Cardiac muscle cell (in vitro differentiated cells and primary cell): Measurements from ENCODE around the gene MBP. TPM values are rescaled to one million over a fixed set of nuclear protein-coding genes. Genes with fewer than 3 reads are reported as not detected.
"Not testable (repeated sequence)": the region's sequence is repeated elsewhere in the genome, so short reads cannot be mapped to it uniquely, and the experiment has no call there.

Experiments used
- DNase-seq, 2 donors: peaks; one replicate each; pipeline versions ENCODE4 v3.0.0 to v3.0.0-alpha.2; 2010 to 2017; ENCODE audit warnings: low read depth in 1 of 2, low spot score in 1 of 2
- H3K27ac ChIP-seq: fragments of 200-600 bp; sonication (generic); 2 replicates; pipeline ENCODE4 v1.5.1; 2016
- H3K27me3 ChIP-seq: fragments of 200-600 bp; sonication (generic); 2 replicates; pipeline ENCODE4 v1.6.0; 2016; ENCODE audit warnings: control low read depth
- H3K36me3 ChIP-seq: fragments of 200-600 bp; sonication (generic); 2 replicates; pipeline ENCODE4 v1.5.1; 2016; ENCODE audit warnings: control low read depth
- H3K4me1 ChIP-seq: fragments of 200-600 bp; sonication (generic); 2 replicates; pipeline ENCODE4 v1.8.1; 2017; ENCODE audit warnings: low read depth, mild to moderate bottlenecking, mixed run types
- H3K4me3 ChIP-seq: fragments of 200-600 bp; sonication (generic); 2 replicates; pipeline ENCODE4 v1.5.1; 2016; ENCODE audit warnings: mild to moderate bottlenecking
- H3K9me3 ChIP-seq: fragments of 200-600 bp; sonication (generic); 2 replicates; pipeline ENCODE4 v1.5.1; 2017; ENCODE audit warnings: low read depth, mild to moderate bottlenecking, control low read depth
- polyA plus RNA-seq: library from polyadenylated mRNA; unstranded; fragments of >200 nt; fragmentation: Nextera tagmentation; extraction: Ambion mirVana; gene quantifications from 2 replicates; pipeline ENCODE4 v1.2.1, GENCODE V29; 2016
- total RNA-seq: library from RNA; depleted of rRNA; stranded (reverse); fragments of >200 nt; gene quantifications from 2 replicates; pipeline ENCODE4 v1.2.3, GENCODE V29; 2016
- TF ChIP-seq, protein P1 (sequence below): IDR thresholded peaks from 2 replicates; pipeline ENCODE4 v1.5.1; 2012; ENCODE audit warnings: low read depth, mild to moderate bottlenecking, low read length

MBP gene
- total and polyA plus RNA-seq, 2 experiments from 2014 or later = 0.32 to 0.42 TPM

DNA sequence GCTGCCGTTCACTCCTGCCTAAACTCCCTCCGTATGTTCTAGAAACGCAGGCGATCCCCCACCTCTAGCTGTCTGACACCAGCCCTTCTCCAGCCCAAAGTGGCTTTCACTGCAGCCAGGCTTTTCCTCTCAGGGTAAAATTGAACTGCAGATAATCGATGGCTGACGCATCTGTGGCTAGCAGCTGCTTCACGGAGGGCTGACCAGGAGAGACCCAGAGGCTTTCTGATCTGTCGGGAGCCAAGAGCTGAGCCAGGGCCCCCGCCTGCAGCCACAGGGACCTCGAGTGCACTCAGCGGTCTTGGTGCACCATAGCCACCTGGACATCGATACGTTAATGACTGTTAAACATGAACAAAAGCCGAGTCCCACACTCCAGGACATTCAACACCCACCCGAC is 107.5 kb downstream of the MBP start:
- TF ChIP-seq, protein P1, sequence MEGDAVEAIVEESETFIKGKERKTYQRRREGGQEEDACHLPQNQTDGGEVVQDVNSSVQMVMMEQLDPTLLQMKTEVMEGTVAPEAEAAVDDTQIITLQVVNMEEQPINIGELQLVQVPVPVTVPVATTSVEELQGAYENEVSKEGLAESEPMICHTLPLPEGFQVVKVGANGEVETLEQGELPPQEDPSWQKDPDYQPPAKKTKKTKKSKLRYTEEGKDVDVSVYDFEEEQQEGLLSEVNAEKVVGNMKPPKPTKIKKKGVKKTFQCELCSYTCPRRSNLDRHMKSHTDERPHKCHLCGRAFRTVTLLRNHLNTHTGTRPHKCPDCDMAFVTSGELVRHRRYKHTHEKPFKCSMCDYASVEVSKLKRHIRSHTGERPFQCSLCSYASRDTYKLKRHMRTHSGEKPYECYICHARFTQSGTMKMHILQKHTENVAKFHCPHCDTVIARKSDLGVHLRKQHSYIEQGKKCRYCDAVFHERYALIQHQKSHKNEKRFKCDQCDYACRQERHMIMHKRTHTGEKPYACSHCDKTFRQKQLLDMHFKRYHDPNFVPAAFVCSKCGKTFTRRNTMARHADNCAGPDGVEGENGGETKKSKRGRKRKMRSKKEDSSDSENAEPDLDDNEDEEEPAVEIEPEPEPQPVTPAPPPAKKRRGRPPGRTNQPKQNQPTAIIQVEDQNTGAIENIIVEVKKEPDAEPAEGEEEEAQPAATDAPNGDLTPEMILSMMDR = no peak
- Histone ChIP-seq H3K27ac (no peak overlapping the region), H3K27me3 (no peaks in the 10 kb centered on the region)

DNA sequence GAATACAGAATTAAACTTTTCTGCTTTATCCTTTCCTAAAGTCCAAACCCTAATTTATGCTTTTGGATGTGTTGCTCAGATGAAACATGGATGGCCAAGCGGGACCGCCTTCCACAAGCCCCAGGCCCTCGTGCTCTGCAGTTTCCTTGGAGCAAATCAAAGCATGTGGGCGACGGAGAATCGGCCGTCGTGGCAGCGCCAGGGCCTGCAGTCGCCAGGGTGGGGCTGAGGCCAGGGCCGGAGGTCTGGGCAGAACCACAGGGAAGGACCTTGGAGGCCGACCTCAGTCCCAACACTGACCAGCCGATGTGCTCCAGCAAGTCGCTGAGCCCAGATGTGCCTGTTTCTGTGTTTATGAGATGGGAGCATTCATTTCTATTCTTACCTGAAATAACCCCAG is 108.1 kb downstream of the MBP start:
- no peaks in the 10 kb centered on the region for H3K36me3 ChIP-seq
- TF ChIP-seq, protein P1 = no peak
- H3K9me3 ChIP-seq = no peaks in the 10 kb centered on the region
- no peak for DNase-seq
- no peaks in the 10 kb centered on the region for H3K4me1 ChIP-seq
- H3K4me3 ChIP-seq = no peak overlapping the region
- no peak overlapping the region for H3K27ac ChIP-seq
- no peaks in the 10 kb centered on the region for H3K27me3 ChIP-seq

More for the DNA sequence above, 107.5 kb downstream of the MBP start:
- Histone ChIP-seq H3K36me3 (no peaks in the 10 kb centered on the region), H3K9me3 (no peaks in the 10 kb centered on the region), H3K4me1 (no peaks in the 10 kb centered on the region), H3K4me3 (no peak overlapping the region)
- DNase-seq = no peak

DNA sequence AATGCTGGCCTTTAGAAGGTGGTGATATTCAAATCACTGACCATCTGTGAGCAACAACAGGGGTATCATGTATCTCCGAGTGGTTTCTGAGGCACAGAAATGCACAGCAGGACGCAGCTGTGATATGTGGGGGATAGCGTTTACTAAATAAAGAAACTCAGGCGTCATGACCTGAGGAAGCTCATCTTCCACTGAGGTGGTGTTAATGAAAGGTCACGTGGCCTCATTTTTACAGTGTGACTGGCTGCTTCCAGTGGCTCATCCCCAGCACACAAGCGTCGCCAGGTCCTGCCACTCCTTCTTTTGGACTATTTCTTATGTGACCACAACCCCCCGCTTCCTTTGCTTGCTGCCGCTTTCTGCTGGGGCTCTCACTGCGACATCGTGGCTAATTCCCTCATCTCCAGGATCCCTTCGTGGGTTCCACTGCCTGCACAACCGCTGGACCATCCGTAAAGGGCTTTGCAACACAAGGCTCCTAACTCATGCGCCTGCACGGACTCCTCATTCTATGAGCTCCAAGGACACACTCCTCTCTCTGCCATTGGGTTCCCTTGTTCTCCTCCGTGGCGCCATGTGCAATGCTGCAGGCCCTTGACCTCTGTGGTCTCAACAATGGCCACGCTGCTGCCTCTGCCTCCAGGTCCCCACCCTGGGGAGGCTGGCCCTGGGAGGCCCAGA is 109.3 kb downstream of the MBP start:
- Histone ChIP-seq H3K9me3 (no peaks in the 10 kb centered on the region), H3K27me3 (no peaks in the 10 kb centered on the region), H3K36me3 (no peaks in the 10 kb centered on the region), H3K4me1 (no peaks in the 10 kb centered on the region), H3K27ac (no peak overlapping the region), H3K4me3 (no peak overlapping the region)
- TF ChIP-seq, protein P1 = no peak
- no peak for DNase-seq

DNA sequence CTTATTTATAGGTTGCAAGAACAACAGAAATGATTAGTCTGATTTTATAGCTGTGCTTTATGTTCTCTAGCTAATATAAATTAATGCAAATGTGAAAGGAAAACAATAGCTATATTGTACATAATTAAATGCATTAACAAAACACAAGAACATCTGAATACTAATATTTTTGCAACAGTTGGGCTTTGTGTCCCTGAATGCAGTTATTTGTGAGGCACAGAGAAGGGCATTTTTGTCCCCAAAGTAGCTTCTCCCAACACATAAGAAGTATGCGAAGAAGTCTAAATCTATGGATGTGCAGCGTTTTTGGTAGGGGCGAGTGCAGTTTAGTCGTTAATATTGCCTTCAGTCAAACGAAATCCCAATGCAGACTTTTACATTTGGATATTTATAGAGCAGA is 110.0 kb downstream of the MBP start:
- Histone ChIP-seq H3K4me1 (no peaks in the 10 kb centered on the region), H3K27ac (no peak overlapping the region), H3K27me3 (no peaks in the 10 kb centered on the region), H3K36me3 (no peaks in the 10 kb centered on the region), H3K9me3 (no peaks in the 10 kb centered on the region), H3K4me3 (no peak overlapping the region)
- DNase-seq = no peak
- TF ChIP-seq, protein P1 = no peak

DNA sequence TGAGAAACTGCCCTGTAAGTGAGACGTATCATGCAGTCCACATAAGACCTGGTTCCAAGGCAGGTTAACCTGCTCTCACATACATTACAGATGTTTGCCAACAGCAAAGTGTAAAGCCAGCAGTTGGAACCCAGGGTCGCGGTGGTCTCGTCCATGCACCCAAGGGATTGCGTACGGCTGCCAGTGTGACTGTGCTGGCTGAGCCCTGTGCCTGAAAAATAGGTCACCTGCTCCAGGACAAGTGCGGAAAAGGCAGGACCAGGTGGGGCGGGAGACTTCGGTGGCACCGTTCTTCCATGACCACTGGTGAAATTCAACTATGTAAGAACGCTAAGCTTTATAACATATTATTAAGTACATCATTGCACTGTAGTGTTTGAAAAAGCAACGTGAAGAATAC is 110.5 kb downstream of the MBP start:
- no peak overlapping the region for H3K4me3 ChIP-seq
- H3K36me3 ChIP-seq = no peaks in the 10 kb centered on the region
- no peak overlapping the region for H3K27ac ChIP-seq
- H3K9me3 ChIP-seq = no peaks in the 10 kb centered on the region
- H3K4me1 ChIP-seq = no peaks in the 10 kb centered on the region
- no peak for DNase-seq
- no peaks in the 10 kb centered on the region for H3K27me3 ChIP-seq
- TF ChIP-seq, protein P1 = no peak

DNA sequence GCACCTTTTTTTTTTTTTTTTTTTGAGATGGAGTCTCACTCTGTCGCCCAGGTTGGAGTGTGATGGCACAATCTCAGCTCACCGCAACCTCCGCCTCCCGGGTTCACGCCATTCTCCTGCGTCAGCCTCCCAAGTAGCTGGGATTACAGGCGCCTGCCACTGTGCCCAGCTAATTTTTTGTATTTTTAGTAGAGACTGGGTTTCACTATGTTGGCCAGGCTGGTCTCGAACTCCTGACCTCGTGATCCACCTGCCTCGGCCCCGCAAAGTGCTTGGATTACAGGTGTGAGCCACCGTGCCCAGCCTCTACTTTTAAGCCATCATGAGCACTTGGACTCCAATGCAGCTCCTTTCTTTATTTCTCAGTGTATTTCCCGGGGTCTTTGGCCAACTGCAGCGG is 111.1 kb downstream of the MBP start:
- not testable (repeated sequence) for H3K4me3 ChIP-seq, H3K36me3 ChIP-seq, H3K27ac ChIP-seq, H3K4me1 ChIP-seq, H3K27me3 ChIP-seq, H3K9me3 ChIP-seq, DNase-seq
